NCI-H524 (cell line): ENCODE data around the gene FAM83C.

Experiments used
- DNase-seq, 2 experiments: peaks; one replicate each; lab custom pipeline; 2025; lab: John Stamatoyannopoulos, UW

Gene FAM83C

DNA sequence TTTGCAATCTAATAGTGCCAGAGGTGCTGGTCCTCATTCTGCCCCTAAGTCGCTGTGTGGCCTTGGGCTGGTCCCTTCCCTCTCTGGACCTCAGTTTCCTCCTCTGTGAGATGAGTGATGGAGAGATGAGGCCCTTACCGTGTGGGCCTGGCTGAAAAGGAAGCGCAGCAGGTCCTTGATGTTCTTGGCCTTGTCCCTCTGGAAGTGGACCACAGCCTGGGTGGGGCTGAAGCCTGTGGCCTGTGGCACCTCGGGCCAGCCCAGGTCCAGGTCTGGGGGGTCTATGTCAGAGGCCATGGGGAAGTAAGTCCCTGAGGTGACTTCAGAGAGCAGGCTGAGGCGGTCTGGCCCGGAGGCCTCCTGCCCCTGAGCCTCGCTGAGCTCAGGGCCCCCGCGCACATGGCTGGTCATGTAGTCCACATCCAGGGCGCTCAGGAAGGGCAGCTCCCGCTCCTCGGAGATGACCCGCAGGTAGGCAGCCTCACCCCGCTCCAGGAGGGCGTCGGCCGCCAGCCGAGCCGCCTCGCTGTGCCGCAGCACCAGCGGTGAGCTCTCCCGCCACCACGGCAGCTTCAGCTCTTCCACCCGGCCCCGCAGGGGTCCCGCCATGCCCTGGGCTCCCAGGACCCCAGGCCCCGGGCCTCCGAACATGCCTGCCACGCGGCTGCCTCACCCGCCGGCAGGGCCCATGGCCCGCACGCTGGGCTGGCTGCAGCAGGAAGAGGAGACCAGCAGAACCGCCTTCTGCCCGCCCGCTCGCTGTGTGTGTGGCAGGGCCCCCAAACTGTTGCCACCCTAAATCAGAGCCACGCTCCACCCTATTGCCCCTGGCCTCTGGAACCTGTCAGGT lies at the start of gene FAM83C:
TSS of gene FAM83C (minus strand) at position 772 of the 850 bp plus-strand sequence. CDS start at position 651, 121 bp downstream.
- DNase-seq, result no peak

DNA sequence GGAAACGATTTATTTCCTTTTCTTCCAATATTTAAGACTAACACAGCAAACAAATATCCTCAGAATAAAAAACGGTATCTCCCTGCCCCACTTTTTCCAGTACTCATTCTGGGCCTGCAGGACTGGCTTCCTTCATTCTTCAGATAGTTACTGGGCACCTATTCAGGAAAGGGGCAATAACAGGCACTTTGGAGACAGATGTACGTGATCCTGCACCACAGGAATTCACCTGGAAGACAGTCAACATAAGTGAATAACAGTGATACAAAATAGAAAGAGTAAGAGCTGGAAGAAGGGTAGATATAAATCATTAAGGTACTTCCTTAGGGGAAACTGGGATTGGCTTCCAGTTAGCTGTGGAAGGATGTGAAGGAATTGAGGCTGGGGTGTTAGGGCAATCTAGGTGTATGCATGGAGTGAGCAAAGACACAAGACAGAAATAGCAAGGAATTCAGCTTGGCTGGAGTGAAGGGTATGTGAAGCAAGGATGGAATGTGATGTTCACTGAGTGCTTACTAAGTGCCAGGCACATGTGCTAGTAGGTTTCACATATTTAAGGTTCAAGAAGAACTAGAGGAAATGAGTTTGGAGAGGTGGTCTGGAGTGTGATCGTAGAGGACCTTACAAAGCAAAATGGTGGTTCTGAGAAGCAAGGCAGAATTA lies 49.3 kb upstream of the FAM83C start:
- DNase-seq, result no peak

DNA sequence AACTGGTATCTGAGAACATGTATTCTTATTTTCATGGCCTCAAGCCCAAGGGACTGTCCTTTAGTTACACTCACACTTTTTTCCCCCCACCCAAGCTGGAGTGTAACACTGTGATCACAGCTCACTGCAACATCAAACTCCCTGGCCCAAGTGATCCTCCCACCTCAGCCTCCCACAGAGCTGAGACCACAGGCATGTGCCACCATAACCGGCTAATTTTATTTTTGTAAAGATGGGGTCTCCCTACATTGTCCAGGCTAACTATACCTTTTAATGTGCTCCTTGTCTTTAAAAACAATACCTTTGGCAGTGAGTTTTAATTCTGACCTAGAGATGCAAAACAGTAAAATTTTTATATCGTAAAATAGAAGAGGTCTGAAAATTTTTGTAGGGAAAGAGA lies 48.2 kb upstream of the FAM83C start:
- no peak for DNase-seq

DNA sequence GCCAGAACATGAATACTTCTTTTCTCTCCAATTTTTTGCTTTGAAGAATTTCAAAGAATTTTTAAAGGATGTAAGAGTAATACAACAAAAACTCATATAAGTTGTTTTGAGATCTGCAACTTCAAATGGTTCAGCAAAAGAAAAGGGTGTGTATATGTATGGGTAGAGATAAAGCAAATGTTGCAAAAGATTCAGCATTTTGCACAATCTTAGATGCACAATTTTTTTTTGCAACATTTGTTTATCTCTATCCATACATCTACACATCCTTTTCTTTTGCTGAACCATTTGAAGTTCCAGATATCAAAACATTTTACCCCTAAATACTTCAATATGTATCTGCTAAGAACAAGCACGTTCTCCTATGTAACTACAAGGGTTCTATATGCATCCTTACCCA lies 47.4 kb upstream of the FAM83C start:
- DNase-seq, result no peak

DNA sequence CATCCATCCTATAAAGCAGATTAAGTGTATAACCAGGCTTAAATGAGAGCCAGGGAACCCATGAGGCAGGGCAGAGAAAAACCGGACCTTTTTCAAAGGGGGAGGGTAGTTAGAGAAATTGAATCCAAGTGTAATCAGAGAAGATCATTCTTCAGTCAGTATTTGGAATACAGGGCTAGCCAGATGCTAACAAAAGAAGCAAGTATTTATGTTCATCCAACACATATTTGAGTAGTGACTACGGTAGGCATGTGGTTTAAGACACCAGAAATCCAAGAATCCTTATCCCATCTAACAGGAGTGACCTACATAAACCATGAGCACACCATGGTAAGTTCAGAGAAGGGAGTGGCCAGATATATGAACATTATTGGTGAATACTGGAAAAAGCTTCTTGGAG lies 46.8 kb upstream of the FAM83C start:
- DNase-seq, result no peak

DNA sequence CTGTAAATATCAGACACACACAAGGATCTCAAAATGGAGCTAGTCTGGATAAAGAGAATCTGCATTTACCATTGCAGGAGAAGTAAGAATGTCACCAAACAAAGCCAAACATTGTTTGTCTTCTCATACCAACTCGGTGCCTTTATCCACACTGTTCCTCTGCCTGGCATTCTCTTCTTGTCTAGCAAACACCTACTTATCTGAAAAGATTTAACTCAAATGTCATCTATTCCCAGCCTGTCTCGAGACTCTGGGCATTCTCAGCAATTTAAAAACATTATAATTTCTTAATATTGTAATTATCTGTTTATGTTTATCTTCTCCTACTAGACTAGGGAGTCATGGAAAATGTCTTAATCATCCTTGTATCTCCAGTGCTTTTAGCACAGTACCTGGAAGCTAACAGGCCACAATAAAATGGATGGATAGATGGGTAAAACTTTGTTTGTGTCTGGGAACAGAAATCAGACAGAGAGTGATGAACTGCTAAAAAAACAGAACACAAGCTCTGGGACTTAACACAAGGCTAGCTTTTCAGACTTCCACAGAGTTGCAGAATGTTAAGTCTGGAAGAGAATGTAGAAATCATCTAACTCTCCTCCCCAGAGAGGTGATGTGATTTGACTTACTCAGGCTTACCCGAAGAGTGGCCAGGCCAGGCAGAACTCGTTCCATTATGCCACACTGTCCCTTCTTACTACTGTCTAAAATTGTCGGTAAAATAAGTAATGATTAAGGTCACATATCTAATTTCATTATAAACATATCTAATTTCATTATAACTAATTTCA lies 42.3 kb upstream of the FAM83C start:
- no peak for DNase-seq

DNA sequence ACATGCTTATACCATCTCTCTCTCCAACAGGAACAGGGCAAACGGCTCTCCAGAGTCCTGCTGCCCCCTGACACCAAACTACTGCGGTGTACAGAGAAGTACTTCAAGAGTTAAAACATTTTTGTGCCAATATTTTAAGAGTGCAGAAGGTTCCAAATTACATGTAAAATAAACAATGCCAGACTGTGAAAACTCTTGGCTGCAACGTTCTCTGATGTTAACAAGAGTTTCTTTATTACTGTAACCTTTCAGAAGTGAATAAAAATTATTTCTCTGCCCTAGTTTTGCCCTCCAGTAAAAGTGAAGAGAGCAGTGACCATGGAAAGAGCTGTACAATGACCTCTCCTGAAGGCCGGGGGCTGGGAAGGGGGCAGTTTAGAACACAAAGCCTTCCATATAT lies 41.4 kb upstream of the FAM83C start:
- DNase-seq, result no peak

DNA sequence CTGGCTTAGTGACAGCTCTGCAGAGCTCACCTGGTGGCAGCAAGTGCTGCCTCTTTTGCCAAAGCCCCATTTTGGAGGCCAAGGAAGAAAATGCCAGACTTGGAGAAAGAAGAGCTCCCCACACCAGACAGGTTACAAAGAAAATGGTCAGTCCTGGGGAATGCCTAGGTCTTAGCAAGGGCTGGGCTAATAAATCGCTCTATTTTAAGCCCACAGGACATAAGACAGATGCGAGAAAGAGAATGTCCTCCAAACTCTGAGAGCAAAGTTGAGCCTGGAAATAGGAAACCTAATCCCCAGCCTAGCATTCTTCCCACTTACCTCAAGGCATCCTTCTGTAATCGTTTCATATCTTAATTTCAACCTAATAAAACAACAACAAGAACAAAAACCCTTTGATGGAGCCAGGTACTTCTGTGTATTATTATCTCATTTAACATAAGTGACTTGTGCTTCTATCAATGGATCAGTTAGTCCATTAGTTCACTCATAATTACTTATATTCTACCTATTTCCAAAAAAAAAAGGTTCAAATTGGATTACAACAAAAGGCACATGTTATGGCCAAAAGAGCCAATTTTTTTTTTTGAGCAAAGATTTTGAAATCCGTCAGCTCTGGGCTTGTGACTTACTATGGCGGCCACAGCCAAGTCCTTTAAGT lies 40.4 kb upstream of the FAM83C start:
- no peak for DNase-seq

DNA sequence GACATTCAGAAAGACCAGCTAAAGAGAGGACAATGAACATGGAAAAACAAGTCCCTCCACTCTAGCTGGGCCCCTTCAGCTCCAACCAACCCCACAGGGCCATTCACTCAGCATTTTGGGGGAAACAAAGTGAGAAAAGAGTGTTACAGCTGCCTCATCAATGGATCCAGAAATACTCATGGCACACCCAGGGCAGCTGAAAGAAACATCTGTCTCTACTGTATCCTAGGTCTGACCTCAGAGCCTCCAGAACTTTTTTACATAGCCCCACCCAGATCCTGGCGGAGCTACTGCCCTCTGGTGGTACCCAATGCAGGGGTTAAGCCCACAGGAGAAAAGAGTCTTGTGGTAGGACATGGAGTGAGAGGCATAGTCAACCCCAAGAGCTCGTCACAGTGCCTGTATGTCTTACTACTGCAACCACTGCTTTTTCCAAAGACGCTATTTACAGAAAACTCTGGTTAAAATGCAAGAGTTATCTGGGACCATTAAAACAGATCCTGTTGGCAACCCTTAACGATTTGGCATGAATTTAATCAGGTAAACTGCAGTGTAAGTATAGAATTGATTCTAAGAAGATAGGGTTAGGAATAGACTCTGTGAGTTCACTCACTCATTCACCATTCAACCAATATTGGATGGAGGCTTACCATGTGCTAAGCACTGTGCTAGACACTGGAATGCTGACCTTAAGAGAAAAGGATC lies 37.4 kb upstream of the FAM83C start:
- peak in 1 of 2 experiments; percentile 13 for DNase-seq

DNA sequence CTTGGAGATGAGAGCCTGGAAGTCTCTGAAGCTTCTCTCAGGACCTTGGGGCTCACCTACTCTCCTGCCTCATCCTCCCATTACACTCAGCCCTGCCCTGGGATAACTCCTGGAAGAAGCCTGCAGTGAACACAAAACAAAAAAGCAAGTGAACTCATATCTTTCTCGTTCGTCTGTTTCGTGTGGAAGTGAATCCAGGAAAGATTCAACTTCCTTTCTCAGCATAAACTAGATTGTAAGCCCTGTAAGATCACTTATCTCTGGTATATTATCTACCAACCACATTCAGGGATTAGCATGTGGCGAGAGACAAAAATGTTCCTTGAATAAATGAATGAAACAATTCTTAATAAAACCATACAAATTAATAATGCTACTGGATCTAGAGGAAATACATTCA lies 36.5 kb upstream of the FAM83C start:
- no peak for DNase-seq

DNA sequence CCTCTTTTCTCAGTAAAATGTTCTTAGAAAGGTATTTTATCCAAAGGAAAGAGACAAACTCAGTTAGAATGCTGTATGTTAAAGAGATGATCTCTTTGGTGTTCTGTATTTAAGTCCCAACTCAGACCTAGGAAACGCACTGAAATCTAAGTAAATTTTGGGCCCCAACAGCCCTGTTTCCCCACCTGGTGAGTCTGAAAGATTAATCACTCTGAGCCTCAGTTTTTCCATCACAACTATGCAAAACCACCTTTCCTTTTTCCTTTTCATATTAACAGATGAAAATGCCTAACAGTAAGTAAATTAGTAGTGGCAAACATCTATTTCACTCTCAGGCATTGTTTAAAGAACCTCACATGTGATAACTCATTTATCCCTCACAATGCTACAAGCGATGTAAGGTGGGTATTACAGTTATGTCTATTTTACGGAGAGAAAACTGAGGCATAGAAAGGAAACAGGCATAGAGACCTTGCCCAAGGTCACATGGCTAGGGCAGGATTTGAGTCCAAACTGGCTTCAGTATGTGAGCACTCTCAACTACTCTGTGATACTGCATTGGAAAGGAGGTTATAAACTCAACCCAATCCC lies 36.0 kb upstream of the FAM83C start:
- no peak for DNase-seq

DNA sequence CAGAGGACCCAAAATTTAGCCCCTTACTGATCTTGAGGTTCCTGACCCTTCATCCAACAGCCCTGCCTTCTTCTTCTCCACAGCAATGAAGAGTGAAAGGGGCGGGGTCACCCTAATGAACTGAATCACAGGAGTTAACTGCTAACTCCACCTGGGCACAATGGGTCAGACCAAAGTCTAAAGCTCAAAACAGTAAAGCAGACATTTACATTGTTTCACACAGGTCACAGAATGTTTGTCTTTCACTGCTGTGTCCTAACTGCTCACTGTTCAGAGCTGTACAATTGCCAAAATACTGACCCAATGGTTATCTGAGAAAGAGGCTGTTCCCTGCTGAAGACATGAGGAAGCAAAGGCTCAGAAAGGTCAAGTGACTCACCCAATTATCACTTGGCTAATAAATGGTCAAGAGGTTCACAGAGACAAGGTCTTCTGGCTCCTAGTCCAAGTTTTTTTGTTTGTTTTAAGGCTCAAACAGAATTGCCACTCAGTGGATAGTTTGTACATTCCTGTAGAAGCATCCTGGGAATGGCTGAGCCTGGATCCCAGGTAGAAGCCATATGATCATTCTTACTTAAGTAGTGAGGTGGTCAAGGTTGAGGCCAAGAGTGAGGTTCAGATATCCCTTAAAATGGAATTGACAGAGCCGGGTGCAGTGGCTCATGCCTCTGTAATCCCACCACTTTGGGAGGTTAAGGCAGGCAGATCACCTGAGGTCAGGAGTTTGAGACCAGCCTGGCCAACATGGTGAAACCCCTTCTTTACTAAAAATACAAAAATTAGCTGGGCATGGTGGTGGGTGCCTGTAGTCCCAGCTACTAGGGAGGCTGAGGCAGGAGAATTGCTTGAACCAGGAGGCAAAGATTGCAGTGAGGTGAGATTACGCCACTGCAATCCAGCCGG lies 35.1 kb upstream of the FAM83C start:
- DNase-seq, result no peak

DNA sequence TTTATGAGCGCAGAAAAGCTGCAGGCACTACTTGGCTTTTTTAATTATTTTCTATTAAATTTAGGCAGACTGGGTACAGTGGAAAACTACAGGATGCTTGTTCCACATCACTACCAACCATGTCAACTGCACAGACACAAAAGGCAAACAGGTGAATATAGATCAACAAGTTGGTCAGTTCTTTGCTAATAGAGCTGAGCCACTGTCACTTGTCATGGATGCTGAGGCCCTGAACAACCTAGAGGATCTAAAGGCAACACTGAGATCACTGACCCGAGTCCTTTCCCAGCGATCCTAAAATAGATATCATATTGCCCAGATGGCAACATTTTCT lies 34.5 kb upstream of the FAM83C start:
- no peak for DNase-seq

DNA sequence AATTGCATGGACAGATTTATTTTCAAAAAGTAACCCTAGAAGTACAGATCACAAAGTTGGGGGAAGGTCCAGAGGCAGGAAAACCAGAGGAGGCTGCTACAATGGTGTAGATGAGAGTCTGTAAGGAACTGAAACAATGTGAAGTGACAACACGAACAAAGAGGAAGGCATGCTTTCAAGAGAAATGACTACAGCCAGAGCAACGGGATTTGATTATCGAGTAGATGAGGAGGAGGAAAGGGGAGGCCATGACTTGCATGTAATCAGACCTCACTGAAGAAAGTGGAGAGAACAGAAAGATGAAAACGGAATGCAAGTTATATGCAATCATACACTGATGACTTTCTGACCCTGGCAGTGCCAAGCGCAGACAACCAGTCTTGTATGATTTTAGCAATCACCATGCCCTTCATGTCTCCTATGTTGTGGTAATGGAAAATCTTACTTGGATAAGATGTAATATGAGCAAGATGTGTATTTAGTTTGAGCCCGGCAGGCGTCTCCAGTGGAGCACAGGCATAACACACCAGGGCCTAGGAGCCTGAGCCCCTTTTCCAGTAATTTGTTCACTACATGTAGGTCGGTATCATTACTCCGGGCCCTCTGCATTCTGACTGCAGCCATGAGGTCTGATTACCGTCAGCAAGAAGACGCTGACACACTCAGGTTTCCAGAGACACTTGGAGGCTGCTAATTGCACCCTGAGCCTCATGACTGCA lies 34.0 kb upstream of the FAM83C start:
- DNase-seq, result no peak

DNA sequence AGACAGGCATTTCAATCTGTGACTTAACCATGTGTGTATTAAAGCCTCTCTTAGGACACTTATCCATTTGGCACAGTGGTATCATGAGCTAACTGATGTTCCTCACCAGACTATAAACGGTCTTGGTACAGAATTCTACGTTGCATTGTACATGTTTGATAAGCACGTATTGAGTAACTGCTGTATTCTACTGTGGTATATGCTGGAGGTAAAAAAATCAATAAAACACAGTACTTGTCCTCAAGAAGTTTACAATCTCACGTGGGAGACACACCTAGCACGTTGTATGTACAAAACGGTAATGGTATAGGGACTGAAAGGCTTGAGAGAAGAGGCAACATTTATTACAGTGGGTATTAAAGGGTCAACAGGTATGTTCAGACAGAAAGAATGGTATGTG lies 33.2 kb upstream of the FAM83C start:
- no peak for DNase-seq

DNA sequence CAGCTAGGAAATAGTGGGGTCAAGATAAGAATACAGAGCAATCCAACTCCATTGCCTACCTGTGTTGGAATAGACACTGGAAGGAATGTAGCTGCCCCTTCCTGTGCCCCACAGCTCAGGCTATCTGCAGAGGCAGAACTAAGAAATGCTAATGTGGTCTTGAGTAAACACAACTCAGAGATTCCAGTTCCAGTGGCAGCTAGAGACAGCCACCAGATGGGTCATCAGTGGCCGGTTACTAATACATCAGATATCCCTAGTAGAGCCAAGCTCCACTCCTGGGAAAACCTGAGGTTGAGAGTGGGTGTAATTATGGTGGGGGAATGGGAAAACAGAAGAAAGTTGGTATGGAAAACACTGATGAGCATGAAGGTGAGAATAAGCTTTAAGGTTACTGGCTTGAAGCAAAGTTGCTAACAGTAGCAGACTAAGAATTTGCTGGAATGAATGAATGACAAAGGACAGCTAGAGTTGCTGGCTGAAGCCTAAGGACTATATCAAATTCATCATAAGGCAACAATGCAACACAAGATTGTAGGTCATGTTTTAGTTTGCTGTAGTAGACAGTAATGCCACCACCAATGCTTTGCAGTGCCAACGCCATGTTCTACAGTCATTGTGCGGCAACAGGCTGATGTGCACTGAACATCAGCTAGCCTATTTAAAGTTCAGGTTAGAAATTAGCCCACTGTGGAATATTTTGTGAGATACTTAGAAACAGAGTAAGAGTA lies 28.3 kb upstream of the FAM83C start:
- DNase-seq, result no peak

DNA sequence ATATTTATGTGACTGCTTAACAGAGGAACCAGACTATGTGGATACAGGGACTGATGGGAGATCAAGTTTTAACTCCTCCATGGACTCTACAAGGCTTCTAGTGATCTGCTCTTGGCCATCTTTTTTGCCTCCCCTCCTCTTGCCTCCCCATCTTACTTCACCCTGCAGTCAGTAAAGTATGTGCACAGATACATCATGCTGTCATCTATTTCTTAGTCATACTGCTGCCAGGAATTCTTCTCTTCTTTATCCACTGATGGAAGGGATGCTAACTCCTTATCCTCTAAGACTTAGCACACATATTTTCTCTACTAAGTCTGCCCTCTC lies 27.6 kb upstream of the FAM83C start:
- DNase-seq, result no peak

DNA sequence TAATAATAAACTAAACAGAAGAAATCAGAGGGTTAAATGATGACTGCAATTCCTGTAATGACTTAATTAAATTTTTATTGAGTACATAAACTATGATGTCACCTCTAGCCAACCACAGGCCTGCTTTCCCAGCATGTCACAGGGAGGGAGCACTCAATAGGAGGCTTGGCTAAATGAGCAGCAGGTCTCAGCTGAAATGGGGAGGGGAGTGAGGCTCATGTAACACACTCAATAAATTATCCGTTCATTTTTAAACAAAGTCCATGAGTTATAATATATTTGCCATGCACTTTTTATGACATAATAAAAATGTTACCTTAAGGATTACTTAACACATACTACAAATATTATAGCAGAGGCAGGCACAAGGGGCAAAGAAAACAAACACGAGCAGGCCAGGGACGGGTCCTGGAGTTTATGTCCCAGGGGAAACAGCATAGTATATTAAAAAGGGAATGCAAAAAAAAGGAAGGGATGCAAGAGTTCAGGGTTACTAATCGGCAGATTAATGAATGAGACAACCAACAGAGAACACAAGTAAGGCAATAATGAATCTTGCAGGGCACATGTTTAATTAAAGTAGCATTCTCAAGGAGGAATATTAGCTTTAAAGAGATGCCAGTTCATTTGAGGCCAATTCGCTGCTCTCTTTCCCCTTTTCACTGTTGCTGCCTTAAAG lies 27.1 kb upstream of the FAM83C start:
- DNase-seq, result no peak
